ENCODE results near the gene GPRASP1. TPM values are rescaled to one million over a fixed set of nuclear protein-coding genes. Genes with fewer than 3 reads are reported as not detected.

The GPRASP1 gene
- total and polyA plus RNA-seq, 2 of the 13 experiments (the other 11 are each of a cell fraction or from before 2014, with no cell fraction given): 0.38 to 1.4 TPM

DNA sequence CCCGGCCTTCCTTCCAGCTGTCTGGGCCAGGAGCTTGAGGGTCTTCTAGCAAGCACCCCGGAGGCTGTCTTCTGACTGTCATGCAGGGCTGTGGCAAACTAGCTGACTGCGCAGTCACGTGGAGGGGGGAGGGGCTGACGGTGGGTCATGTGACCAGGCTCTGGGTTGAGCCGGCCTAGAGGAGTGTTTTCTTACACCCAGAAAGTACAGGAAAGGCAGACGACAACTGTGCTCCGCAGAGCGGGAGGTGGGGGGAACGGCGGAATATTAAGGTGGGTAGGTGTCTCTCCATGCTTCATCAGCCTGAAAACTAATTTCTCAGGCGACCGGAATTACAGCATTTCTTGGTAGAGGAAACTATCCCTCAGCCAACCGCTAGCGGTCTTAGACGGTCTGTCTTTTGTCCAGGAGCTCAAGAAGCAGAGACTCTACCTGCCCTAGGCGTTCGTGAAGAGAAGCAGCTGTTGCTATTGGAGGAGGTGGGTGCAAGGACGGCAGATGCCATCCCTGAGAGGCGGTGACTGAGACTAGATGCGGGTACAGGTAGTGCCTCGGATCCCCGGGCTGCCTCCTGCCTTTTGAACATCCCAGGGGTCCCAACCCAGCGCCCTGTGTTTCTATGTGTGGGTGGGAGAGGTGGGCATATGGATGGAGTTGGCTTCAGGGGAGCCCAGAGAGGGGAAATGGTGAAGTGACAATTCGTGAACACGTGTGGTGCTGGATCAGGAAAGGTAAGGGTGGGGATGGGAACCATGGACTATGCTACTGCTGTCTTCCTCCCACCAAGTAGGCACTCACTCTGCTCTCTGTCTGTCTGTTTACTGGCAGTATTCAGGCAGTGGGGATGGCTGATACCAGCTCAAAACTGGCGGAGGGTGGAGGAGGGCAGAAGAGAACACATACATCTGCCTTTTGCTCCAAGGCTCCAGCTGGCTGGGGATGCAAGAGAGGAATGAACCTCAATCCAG is 8.8 kb downstream of the GPRASP1 start (continued):
- TF ChIP-seq, protein P1, sequence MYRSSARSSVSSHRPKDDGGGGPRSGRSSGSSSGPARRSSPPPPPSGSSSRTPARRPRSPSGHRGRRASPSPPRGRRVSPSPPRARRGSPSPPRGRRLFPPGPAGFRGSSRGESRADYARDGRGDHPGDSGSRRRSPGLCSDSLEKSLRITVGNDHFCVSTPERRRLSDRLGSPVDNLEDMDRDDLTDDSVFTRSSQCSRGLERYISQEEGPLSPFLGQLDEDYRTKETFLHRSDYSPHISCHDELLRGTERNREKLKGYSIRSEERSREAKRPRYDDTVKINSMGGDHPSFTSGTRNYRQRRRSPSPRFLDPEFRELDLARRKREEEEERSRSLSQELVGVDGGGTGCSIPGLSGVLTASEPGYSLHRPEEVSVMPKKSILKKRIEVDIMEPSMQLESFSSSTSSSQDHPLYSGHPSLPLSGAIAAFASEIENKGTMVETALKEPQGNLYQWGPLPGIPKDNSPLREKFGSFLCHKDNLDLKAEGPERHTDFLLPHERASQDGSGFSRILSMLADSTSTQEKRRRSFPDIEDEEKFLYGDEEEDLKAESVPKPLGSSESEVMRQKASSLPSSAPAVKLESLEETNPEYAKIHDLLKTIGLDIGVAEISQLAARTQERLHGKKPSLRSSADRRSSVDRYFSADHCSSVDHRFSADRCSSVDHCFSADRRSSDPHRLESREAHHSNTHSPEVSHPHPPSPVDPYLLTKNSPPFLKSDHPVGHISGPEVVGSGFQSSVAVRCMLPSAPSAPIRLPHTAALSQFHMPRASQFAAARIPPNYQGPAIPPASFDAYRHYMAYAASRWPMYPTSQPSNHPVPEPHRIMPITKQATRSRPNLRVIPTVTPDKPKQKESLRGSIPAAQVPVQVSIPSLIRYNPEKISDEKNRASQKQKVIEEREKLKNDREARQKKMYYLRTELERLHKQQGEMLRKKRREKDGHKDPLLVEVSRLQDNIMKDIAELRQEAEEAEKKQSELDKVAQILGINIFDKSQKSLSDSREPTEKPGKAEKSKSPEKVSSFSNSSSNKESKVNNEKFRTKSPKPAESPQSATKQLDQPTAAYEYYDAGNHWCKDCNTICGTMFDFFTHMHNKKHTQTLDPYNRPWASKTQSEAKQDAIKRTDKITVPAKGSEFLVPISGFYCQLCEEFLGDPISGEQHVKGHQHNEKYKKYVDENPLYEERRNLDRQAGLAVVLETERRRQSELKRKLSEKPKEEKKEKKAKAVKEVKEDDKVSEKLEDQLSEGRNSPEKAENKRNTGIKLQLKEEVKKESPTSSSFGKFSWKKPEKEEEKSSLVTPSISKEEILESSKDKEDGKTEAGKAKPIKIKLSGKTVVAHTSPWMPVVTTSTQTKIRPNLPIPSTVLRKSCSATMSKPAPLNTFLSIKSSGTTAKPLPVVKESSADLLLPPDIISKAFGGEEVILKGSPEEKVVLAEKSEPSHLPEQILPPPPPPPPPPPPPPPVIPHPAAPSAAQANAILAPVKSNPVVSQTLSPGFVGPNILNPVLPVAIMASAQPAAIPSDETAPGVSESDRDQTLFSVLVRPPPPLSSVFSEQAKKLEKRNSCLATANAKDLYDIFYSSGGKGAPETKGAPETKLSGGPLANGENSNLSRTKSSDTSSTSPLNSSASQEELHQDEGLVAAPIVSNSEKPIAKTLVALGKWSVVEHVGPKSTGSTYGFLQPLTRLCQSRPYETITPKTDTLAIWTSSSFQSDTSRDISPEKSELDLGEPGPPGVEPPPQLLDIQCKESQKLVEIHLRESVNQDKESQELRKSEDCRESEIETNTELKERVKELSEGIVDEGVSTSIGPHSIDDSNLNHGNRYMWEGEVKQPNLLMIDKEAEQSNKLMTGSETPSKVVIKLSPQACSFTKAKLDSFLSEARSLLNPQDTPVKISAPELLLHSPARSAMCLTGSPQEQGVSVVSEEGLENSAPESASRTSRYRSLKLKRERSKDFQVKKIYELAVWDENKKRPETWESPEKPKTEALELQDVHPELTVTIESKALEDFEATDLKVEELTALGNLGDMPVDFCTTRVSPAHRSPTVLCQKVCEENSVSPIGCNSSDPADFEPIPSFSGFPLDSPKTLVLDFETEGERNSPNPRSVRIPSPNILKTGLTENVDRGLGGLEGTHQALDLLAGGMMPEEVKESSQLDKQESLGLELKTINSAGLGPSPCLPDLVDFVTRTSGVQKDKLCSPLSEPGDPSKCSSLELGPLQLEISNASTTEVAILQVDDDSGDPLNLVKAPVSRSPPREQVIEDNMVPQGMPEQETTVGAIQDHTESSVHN (CRISPR knock-in tag; IDR thresholded peaks at IDR 0.05): no peak
- TF ChIP-seq EZH2 (conservative IDR thresholded peaks at IDR 0.05; ENCODE audit: low read depth, low read length): no peak
- TF ChIP-seq NKX3-1 (CRISPR knock-in tag; IDR thresholded peaks at IDR 0.05): no peak
- no peak for TF ChIP-seq ZNF552 (CRISPR knock-in tag; IDR thresholded peaks at IDR 0.05; ENCODE audit: borderline replicate concordance)
- TF ChIP-seq ZNF296 (CRISPR knock-in tag; conservative IDR thresholded peaks at IDR 0.05): no peak
- TF ChIP-seq PRPF4 (IDR thresholded peaks at IDR 0.05; ENCODE audit: low read depth, low read length, poor library complexity, severe bottlenecking): no peak
- no peak for TF ChIP-seq ZNF17 (CRISPR knock-in tag; IDR thresholded peaks at IDR 0.05)
- TF ChIP-seq ZMYM4 (CRISPR knock-in tag; IDR thresholded peaks at IDR 0.05): peak; percentile 84
- TF ChIP-seq, protein P2, sequence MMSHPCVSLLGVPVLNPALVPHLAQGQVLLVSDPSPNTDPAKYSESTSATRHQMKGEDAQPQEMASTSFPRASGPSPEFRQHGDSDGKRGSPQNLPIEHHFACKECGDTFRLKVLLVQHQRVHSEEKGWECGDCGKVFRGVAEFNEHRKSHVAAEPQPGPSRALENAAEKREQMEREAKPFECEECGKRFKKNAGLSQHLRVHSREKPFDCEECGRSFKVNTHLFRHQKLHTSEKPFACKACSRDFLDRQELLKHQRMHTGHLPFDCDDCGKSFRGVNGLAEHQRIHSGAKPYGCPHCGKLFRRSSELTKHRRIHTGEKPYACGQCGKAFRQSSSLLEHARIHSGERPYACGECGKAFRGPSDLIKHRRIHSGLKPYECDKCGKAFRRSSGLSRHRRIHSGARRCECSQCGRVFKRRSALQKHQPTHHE (CRISPR knock-in tag; IDR thresholded peaks at IDR 0.05; ENCODE audit: borderline replicate concordance): no peak
- no peak for TF ChIP-seq ZNF841 (CRISPR knock-in tag; IDR thresholded peaks at IDR 0.05; ENCODE audit: borderline replicate concordance)
- TF ChIP-seq ZNF772 (CRISPR knock-in tag; IDR thresholded peaks at IDR 0.05): no peak
- TF ChIP-seq SP2 (CRISPR knock-in tag; IDR thresholded peaks at IDR 0.05): no peak
- no peak for TF ChIP-seq PITX1 (CRISPR knock-in tag; IDR thresholded peaks at IDR 0.05)
- no peak for TF ChIP-seq TCF12 (IDR thresholded peaks at IDR 0.05)
- TF ChIP-seq TCF12 (CRISPR knock-in tag; IDR thresholded peaks at IDR 0.05): no peak
- no peak for TF ChIP-seq MXD1 (CRISPR knock-in tag; IDR thresholded peaks at IDR 0.05)
- no peak for TF ChIP-seq ZNF891 (CRISPR knock-in tag; IDR thresholded peaks at IDR 0.05)
- TF ChIP-seq ZNF567 (CRISPR knock-in tag; IDR thresholded peaks at IDR 0.05; ENCODE audit: borderline replicate concordance): no peak
- TF ChIP-seq SP140L (CRISPR knock-in tag; IDR thresholded peaks at IDR 0.05; ENCODE audit: borderline replicate concordance): no peak
- no peak for TF ChIP-seq ZNF335 (CRISPR knock-in tag; IDR thresholded peaks at IDR 0.05)
- TF ChIP-seq CCDC6 (CRISPR knock-in tag; IDR thresholded peaks at IDR 0.05): no peak
